HepG2 (cell line): ENCODE data around the gene ZNF280A. TPM values are rescaled to one million over a fixed set of nuclear protein-coding genes. Genes with fewer than 3 reads are reported as not detected.
A peak's percentile ranks its signal among the peaks of the same experiment; 100 is the strongest.

Experiments
- GFI1 ChIP-seq: sonication (generic); formaldehyde crosslinking; IDR thresholded peaks from 2 replicates; pipeline ENCODE4 v1.5.0; 2020; ENCODE audit warnings: missing genetic modification reagents, mild to moderate bottlenecking, borderline replicate concordance
- IKZF4 ChIP-seq: sonication (generic); formaldehyde crosslinking; IDR thresholded peaks from 2 replicates; pipeline ENCODE4 v1.5.1; 2020; ENCODE audit warnings: borderline replicate concordance, mild to moderate bottlenecking, low read depth, missing genetic modification reagents; ENCODE audit errors: not compliant biosample characterization
- KDM5A ChIP-seq: fragments of 200-600 bp; sonication (generic); IDR thresholded peaks from 2 replicates; pipeline ENCODE4 v1.7.0; 2018; ENCODE audit warnings: antibody characterized with exemption, mild to moderate bottlenecking, low read length, borderline replicate concordance
- KLF16 ChIP-seq, 2 experiments: sonication (generic) in 1 of 2; formaldehyde crosslinking in 1 of 2; IDR thresholded peaks; 2 replicates each; pipeline versions ENCODE4 v1.6.1 to v1.8.0; 2016 to 2023; ENCODE audit warnings: missing genetic modification reagents in 2 of 2, missing compliant biosample characterization in 1 of 2
- MATR3 ChIP-seq: sonication (generic); formaldehyde crosslinking; IDR thresholded peaks from 2 replicates; pipeline ENCODE4 v1.4.0; 2020; ENCODE audit warnings: missing genetic modification reagents
- NR2F6 ChIP-seq, 2 experiments: IDR thresholded peaks; 2 replicates each; pipeline ENCODE4 v1.6.1; 2016; ENCODE audit warnings: antibody characterized with exemption in 1 of 2, mild to moderate bottlenecking in 1 of 2
- POLR2A ChIP-seq, 2 experiments: IDR thresholded peaks; 2 replicates each; pipeline ENCODE4 v1.6.1; 2011; ENCODE audit warnings: low read depth in 2 of 2, low read length in 2 of 2, mild to moderate bottlenecking in 1 of 2, moderate library complexity in 1 of 2; ENCODE audit not compliant: insufficient read depth in 1 of 2
- ZFP90 ChIP-seq: sonication (generic); formaldehyde crosslinking; IDR thresholded peaks from 2 replicates; pipeline ENCODE4 v1.8.0; 2022; ENCODE audit warnings: missing genetic modification reagents, mild to moderate bottlenecking, inconsistent platforms, borderline replicate concordance
- ZNF17 ChIP-seq: sonication (generic); formaldehyde crosslinking; IDR thresholded peaks from 2 replicates; pipeline ENCODE4 v1.5.0; 2020; ENCODE audit warnings: mild to moderate bottlenecking, missing genetic modification reagents
- ZNF570 ChIP-seq: sonication (generic); formaldehyde crosslinking; IDR thresholded peaks from 2 replicates; pipeline ENCODE4 v1.4.0; 2020; ENCODE audit warnings: mild to moderate bottlenecking, missing genetic modification reagents, borderline replicate concordance
- ZNF781 ChIP-seq: sonication (generic); formaldehyde crosslinking; IDR thresholded peaks from 2 replicates; pipeline ENCODE4 v1.5.1; 2020; ENCODE audit warnings: borderline replicate concordance, mild to moderate bottlenecking, missing genetic modification reagents; ENCODE audit errors: not compliant biosample characterization
- ZSCAN29 ChIP-seq: sonication (generic); formaldehyde crosslinking; conservative IDR thresholded peaks from 2 replicates; pipeline ENCODE4 v1.4.0; 2020; ENCODE audit warnings: mild to moderate bottlenecking, missing genetic modification reagents
- polyA plus RNA-seq, 8 experiments: library from polyadenylated mRNA; depleted of rRNA in 3 of 8; stranded (reverse) in 7 of 8; unstranded in 1 of 8; fragments of >200 nt; fragmentation: Illumina TruSeq in 4 of 8; extraction: Trizol in 4 of 8; gene quantifications; 2 replicates each; pipeline versions ENCODE4 v1.2.1 to v1.2.3, GENCODE V29; 2011 to 2016; ENCODE audit warnings: low read depth in 4 of 8, missing spikeins in 1 of 8, mixed read lengths in 1 of 8; ENCODE audit not compliant: insufficient read depth in 1 of 8
- total RNA-seq, 5 experiments: library from RNA; depleted of rRNA; stranded (reverse); fragments of >200 nt; fragmentation: Illumina TruSeq; extraction: Trizol; gene quantifications; 2 replicates each; pipeline ENCODE4 v1.2.3, GENCODE V29; 2016; ENCODE audit warnings: low read depth in 1 of 5
- TF ChIP-seq, protein P1 (sequence below): IDR thresholded peaks from 2 replicates; pipeline ENCODE4 v1.6.1; 2012; ENCODE audit warnings: low read length, improper control_type of control experiment
- TF ChIP-seq, protein P2 (sequence below): sonication (generic); formaldehyde crosslinking; IDR thresholded peaks from 2 replicates; pipeline ENCODE4 v1.4.0; 2020; ENCODE audit warnings: missing genetic modification reagents
- TF ChIP-seq, protein P3 (sequence below): sonication (generic); formaldehyde crosslinking; IDR thresholded peaks from 2 replicates; pipeline ENCODE4 v1.4.0; 2020; ENCODE audit warnings: mild to moderate bottlenecking, low read depth, missing genetic modification reagents
- TF ChIP-seq, protein P4 (sequence below): sonication (generic); formaldehyde crosslinking; IDR thresholded peaks from 2 replicates; pipeline ENCODE4 v1.5.1; 2020; ENCODE audit warnings: mild to moderate bottlenecking, moderate library complexity, missing genetic modification reagents
- TF ChIP-seq, protein P5 (sequence below): conservative IDR thresholded peaks from 2 replicates; pipeline ENCODE4 v1.6.1; 2018; ENCODE audit warnings: missing genetic modification reagents
- TF ChIP-seq, protein P6 (sequence below): sonication (generic); formaldehyde crosslinking; IDR thresholded peaks from 2 replicates; pipeline ENCODE4 v1.5.0; 2020; ENCODE audit warnings: mild to moderate bottlenecking, missing genetic modification reagents

ZNF280A gene
- total and polyA plus RNA-seq, 2 of the 13 experiments (the other 11 are each of a cell fraction or from before 2014, with no cell fraction given) = 1.4 to 2.9 TPM

DNA sequence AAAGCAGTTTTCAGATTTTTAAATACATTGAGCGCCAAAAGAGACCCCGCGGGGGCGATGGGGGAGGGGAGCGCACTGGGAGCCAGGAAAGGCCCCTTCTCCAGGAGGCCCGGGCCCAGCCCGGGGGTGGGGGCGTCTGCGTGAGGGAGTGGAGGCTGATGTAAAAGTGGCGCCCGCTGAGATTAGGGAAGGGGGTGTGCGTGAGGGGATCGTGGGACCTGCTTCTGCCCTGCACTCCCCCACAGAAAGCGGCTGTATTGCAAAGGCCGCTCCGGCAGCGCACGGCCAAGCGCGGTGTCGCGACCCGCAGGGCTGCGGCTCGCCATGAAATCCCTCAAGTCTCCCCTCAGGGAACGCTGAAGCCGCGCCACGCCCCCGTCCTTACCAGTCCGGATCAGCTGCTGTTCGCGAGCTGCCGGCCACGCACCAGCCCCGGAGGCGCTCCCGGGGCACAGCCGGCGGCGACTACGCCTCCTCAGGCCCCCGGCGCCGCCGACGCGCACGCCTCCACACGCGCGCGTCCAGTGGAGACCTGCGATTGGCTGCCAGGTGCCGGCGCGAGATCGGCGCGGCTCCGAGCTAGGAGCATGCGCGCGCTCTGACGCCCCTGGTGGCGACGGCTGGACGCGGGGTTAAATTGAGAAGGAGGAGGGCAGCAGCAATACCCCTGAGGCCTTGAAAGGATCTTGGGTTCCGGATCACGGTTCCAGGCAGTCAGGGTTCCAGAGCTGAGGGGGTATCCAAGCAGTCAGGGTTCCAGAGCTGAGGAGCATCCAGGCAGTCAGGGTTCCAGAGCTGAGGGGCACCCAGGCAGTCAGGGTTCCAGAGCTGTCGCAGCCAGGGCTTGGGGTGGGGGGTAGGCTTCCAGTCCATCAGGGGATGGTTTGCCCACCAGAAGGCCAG lies 11.5 kb downstream of the ZNF280A start, which contains the start of gene ZNF280B (continued):
- TF ChIP-seq IKZF4 (CRISPR knock-in tag) = no peak
- peak; percentile 52 to 80; a peak in 3 of 4 replicates for TF ChIP-seq POLR2A (IDR thresholded peaks at IDR 0.05; ENCODE audit: insufficient read depth in 1 of 2, low read depth in 2 of 2, low read length in 2 of 2)
- no peak for TF ChIP-seq MATR3
- TF ChIP-seq ZNF570 (CRISPR knock-in tag) = no peak
- TF ChIP-seq KLF16 (CRISPR knock-in tag; IDR thresholded peaks at IDR 0.05) = no peak; a peak in 1 of 4 replicates
- TF ChIP-seq, protein P1, sequence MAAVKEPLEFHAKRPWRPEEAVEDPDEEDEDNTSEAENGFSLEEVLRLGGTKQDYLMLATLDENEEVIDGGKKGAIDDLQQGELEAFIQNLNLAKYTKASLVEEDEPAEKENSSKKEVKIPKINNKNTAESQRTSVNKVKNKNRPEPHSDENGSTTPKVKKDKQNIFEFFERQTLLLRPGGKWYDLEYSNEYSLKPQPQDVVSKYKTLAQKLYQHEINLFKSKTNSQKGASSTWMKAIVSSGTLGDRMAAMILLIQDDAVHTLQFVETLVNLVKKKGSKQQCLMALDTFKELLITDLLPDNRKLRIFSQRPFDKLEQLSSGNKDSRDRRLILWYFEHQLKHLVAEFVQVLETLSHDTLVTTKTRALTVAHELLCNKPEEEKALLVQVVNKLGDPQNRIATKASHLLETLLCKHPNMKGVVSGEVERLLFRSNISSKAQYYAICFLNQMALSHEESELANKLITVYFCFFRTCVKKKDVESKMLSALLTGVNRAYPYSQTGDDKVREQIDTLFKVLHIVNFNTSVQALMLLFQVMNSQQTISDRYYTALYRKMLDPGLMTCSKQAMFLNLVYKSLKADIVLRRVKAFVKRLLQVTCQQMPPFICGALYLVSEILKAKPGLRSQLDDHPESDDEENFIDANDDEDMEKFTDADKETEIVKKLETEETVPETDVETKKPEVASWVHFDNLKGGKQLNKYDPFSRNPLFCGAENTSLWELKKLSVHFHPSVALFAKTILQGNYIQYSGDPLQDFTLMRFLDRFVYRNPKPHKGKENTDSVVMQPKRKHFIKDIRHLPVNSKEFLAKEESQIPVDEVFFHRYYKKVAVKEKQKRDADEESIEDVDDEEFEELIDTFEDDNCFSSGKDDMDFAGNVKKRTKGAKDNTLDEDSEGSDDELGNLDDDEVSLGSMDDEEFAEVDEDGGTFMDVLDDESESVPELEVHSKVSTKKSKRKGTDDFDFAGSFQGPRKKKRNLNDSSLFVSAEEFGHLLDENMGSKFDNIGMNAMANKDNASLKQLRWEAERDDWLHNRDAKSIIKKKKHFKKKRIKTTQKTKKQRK = no peak
- TF ChIP-seq ZNF17 (CRISPR knock-in tag) = no peak
- TF ChIP-seq, protein P2, sequence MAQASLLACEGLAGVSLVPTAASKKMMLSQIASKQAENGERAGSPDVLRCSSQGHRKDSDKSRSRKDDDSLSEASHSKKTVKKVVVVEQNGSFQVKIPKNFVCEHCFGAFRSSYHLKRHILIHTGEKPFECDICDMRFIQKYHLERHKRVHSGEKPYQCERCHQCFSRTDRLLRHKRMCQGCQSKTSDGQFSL (CRISPR knock-in tag) = 0 out of 2 replicates have a peak, but pooled peaks have one; percentile 30
- TF ChIP-seq, protein P3, sequence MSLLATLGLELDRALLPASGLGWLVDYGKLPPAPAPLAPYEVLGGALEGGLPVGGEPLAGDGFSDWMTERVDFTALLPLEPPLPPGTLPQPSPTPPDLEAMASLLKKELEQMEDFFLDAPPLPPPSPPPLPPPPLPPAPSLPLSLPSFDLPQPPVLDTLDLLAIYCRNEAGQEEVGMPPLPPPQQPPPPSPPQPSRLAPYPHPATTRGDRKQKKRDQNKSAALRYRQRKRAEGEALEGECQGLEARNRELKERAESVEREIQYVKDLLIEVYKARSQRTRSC = no peak
- no peak for TF ChIP-seq KDM5A
- no peak for TF ChIP-seq ZFP90 (CRISPR knock-in tag)
- TF ChIP-seq GFI1 (CRISPR knock-in tag) = peak; percentile 25; the same call in 1 of the 2 replicates
- TF ChIP-seq, protein P4, sequence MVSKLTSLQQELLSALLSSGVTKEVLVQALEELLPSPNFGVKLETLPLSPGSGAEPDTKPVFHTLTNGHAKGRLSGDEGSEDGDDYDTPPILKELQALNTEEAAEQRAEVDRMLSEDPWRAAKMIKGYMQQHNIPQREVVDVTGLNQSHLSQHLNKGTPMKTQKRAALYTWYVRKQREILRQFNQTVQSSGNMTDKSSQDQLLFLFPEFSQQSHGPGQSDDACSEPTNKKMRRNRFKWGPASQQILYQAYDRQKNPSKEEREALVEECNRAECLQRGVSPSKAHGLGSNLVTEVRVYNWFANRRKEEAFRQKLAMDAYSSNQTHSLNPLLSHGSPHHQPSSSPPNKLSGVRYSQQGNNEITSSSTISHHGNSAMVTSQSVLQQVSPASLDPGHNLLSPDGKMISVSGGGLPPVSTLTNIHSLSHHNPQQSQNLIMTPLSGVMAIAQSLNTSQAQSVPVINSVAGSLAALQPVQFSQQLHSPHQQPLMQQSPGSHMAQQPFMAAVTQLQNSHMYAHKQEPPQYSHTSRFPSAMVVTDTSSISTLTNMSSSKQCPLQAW = peak; percentile 75
- TF ChIP-seq NR2F6 (IDR thresholded peaks at IDR 0.05) = no peak
- TF ChIP-seq NR2F6 (CRISPR knock-in tag; IDR thresholded peaks at IDR 0.05) = 0 out of 2 replicates have a peak, but pooled peaks have one; percentile 10
- TF ChIP-seq, protein P5, sequence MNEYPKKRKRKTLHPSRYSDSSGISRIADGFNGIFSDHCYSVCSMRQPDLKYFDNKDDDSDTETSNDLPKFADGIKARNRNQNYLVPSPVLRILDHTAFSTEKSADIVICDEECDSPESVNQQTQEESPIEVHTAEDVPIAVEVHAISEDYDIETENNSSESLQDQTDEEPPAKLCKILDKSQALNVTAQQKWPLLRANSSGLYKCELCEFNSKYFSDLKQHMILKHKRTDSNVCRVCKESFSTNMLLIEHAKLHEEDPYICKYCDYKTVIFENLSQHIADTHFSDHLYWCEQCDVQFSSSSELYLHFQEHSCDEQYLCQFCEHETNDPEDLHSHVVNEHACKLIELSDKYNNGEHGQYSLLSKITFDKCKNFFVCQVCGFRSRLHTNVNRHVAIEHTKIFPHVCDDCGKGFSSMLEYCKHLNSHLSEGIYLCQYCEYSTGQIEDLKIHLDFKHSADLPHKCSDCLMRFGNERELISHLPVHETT (CRISPR knock-in tag) = no peak
- TF ChIP-seq ZNF781 (CRISPR knock-in tag) = no peak
- TF ChIP-seq, protein P6, sequence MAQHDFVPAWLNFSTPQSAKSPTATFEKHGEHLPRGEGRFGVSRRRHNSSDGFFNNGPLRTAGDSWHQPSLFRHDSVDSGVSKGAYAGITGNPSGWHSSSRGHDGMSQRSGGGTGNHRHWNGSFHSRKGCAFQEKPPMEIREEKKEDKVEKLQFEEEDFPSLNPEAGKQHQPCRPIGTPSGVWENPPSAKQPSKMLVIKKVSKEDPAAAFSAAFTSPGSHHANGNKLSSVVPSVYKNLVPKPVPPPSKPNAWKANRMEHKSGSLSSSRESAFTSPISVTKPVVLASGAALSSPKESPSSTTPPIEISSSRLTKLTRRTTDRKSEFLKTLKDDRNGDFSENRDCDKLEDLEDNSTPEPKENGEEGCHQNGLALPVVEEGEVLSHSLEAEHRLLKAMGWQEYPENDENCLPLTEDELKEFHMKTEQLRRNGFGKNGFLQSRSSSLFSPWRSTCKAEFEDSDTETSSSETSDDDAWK = no peak
- no peak for TF ChIP-seq ZSCAN29 (CRISPR knock-in tag)
